CD4-positive, alpha-beta T cell treated with Interferon alpha-2 for 1 hour (primary cell): ENCODE measurements around the gene MIX23.
A peak's percentile ranks its signal among the peaks of the same experiment; 100 is the strongest.
"Not testable (repeated sequence)": the region's sequence is repeated elsewhere in the genome, so short reads cannot be mapped to it uniquely, and the experiment has no call there.

Experiments used
- DNase-seq, 2 donors: peaks; one replicate each; pipeline ENCODE4 v3.0.0-alpha.2; 2020 to 2022

Gene MIX23

GRCh38 chr3:122391681-122392446, 8.8 kb upstream of the MIX23 start:
- no peak for DNase-seq

DNA sequence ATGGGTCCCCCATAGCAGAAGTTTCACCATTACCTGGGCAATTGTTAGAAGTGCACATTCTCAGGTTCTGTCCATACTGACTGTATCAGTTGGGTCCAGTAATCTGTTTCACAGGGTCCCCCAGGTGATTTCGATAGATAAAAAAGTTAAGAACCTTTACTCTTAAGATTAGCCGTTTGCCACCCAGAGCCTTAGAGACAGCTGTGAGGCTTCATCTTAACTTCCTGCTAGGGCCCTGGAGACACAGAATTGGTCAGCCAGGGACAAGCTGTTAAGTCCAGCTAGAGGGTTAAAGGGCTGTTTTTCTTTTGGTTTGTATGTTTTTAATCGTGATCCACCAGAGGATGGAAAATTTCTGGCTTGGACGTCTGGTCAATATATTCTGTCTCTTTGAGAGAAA, 7.6 kb upstream of the MIX23 start:
- DNase-seq = no peak

- DNase-seq = no peak
Measured at GRCh38 chr3:122389892-122390291, 6.9 kb upstream of the MIX23 start.

- no peak for DNase-seq
Measured at GRCh38 chr3:122389197-122389596, 6.2 kb upstream of the MIX23 start.

GRCh38 chr3:122387709-122388108, 4.7 kb upstream of the MIX23 start:
- DNase-seq = no peak

DNA sequence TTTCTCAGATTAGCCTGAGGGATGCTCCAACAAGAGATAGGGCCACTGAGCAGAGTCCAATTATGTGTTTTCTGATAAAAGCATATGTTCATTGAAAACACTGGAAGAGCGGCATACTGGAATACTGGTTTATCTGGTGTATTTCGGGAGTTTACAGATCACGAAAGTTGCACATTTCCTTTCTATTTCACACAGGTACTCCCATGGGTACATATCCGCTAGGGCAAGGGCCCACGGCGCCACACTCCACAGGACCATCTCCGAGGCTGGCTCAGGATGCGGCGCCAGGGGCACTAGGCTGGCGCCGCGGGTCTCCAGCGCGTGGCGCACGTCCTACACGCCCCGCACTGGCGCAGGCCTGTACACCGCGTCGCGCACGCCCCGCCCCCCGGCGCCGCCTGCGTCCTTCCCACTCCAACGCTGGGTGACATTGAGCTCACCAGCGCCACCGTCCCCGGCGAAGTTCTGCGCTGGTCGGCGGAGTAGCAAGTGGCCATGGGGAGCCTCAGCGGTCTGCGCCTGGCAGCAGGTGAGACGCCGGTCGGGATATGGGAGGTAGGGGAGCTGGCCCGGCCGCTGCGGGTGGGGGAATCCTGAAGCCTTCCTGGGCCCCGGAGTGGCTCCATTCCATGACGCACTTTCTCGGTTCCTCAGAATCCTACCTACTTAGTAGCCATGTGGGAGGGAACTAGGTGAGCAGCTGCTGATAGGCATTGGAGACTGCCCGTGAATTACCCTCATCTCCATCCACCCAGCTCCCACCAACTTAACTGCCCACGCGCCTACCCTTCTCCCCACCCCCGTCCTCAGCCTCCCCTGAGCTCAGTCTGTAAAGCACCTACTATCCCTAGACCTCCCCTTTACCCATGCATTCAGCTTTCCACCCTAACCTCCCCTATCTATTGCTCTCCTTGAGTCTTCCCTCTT, 1.0 kb upstream of the MIX23 start, which contains the start of gene FAM162A:
Gene FAM162A (plus strand): TSS at position 412 of the 927 bp plus-strand sequence. CDS start 84 bp downstream, at position 496.
- DNase-seq = peak; percentile 91 to 94

DNA sequence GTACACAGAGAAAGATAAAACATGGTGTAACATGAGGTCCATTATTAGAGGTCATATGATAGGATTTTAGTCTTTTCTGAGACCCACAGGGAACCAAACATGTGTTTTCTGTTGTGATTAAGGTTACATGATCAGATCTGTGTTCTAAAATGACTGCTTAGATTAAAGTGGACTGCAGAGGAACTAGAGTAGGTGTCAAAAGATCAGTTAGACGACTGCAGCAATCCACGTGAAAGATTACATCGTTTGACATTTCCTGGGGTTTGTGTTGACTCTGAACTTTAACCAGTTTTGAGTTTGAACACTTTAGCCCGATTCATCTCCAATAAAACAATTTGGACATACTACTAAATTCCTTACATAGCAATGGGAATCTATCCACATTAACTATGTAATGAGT, 5.1 kb downstream of the MIX23 start:
- no peak for DNase-seq

GRCh38 chr3:122374034-122374433, 9.0 kb downstream of the MIX23 start:
- DNase-seq = no peak

- no peak for DNase-seq
Measured at GRCh38 chr3:122366379-122366749, 16.7 kb downstream of the MIX23 start.

DNA sequence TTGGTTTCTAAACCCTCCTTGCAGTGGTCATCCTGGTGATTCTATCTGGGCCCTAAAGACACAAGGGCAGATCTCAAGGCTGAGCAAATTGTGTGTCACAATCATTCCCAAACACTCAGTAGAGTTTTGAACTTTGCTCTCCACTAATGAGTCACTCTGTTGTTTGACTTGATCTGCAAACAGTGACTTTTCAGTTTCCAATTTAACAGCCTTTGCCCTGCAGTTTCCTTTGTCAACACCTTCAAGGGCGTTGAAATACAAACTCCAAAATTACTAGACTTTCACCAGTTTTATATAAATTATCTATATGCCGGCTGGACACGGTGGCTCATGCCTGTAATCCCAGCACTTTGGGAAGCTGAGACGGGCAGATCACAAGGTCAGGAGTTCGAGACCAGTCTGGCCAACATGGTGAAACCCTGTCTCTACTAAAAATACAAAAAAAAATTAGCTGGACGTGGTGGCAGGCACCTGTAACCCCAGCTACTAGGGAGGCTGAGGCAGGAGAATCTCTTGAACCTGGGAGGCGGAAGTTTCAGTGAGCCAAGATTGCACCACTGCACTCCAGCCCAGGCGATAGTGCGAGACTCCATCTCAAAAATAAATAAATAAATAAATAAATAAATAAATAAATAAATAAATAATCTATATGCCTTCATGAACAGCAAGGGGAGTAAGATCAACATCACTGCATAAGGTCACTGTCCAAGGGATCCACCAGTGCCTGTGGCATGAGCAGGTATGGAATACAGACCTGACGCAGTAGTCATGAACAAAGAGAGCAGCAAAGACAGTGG, 17.3 kb downstream of the MIX23 start:
- DNase-seq = not testable (repeated sequence)

GRCh38 chr3:122365073-122365472, 18.0 kb downstream of the MIX23 start:
- DNase-seq = no peak

- DNase-seq = no peak
Measured at GRCh38 chr3:122364490-122364889, 18.5 kb downstream of the MIX23 start.

GRCh38 chr3:122362026-122362425, 21.0 kb downstream of the MIX23 start:
- DNase-seq = no peak

GRCh38 chr3:122358703-122359032, 24.4 kb downstream of the MIX23 start:
- DNase-seq = no peak

GRCh38 chr3:122357828-122358702, 25.0 kb downstream of the MIX23 start:
- no peak for DNase-seq

DNA sequence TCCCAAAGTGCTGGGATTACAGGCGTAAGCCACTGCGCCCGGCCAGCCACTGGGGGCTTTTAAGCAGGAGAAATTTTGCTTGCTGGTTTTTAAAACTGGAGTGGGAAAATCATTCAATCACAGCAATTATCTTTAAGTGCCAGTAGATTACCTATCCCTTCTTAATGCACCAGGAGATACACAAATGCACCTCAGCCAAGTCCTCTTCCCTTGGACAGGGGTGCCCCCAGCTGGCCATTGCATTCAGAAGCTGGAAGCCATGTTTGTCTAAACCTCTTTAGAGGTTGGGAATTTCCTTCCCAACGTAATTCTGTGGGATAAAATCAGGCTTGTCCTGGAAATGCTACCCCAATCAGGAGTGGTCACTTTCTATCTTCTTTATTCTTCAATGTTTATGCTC, 26.6 kb downstream of the MIX23 start:
- DNase-seq = peak; percentile 12 to 36

- DNase-seq = no peak
Measured at GRCh38 chr3:122355612-122356011, 27.4 kb downstream of the MIX23 start.

DNA sequence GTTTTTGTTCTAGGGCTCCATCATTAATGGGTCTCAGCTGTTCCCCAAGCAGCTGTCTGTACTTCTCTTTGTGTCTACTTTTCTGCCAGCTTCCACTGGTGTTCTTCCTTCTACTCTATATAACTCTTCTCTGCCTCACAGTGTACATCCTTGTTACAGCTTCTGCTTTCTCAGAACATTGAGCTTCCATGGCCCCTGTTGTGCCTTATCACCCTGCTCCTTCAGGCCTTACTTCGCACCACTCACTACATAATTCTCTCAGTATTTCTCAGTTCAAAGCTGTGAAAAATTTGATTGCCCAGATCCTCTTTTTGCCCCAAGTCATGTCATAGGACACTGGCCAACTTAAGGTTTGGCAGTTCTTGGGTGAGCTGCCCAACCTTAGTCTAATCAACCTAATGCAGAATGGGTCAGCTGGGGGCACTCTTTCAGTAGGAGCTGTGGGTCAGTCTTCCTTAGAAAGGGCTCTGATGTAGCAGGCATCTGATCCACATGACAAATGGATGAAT, 29.1 kb downstream of the MIX23 start:
- DNase-seq = no peak

GRCh38 chr3:122353215-122353614, 29.8 kb downstream of the MIX23 start:
- DNase-seq = no peak

DNA sequence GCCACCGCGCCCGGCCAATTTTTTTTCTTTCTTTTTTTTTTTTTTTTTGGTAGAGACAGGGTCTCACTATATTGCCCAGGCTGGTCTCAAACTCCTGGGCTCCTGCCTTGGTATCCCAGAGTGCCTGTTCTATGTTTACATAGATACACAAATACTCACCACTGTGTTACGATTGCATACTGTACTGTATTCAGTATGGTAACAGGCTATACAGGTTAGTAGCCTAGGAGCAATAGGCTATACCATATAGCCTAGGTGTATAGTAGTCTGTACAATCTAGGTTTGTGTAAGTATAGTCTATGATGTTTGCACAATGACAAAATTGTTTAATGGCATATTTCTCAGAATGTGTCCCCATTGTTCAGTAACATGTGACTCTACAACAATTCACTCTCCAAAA, 31.4 kb downstream of the MIX23 start:
- DNase-seq = no peak

DNA sequence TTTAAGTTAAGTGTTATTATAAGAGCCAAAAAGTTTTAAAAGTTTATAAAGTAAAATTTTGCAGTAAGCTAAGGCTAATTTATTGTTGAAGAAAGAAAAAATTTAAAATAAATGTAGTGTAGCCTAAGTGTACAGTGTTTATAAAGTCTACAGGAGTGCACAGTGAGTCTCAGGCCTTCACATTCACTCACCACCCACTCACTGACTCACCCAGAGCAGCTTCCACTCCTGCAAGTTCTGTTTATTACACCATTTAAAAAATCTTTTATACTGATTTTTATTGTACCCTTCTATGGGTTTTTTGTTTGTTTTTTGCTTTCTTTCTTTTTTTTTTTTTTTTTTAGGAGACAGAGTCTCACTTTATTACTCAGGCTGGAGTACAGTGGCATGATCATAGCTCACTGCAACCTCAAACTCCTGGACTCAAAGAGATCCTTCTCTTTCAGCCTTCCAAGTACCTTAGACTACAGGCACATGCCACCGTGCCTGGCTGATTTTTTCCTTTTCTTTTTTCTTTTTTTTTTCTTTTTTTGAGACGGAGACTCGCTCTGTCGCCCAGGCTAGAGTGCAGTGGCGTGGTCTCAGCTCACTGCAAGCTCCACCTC, 32.1 kb downstream of the MIX23 start:
- no peak for DNase-seq

DNA sequence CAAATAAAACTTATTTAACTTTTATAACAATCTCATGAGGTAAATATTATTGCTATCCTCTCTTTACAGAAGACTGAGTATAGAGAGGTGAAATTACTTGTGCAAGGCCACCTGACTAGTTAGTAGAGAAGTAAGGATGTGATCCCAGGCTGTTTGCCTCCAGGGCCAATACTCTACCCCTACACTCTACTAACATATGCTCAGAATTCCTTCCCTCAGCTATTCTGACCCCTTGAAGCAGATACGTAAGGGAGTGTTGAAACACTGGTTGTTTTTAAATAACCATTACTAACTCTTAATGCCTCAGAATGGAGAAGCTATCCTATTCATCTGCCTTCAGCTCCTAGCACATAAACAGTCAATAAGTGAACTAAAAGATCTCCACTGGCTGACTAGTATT, 33.9 kb downstream of the MIX23 start:
- DNase-seq = no peak
